ENCODE data around the gene ZFHX3. TPM values are rescaled to one million over a fixed set of nuclear protein-coding genes. Genes with fewer than 3 reads are reported as not detected.

The ZFHX3 gene
- total RNA-seq, 1 donor, result 2.6 TPM

DNA sequence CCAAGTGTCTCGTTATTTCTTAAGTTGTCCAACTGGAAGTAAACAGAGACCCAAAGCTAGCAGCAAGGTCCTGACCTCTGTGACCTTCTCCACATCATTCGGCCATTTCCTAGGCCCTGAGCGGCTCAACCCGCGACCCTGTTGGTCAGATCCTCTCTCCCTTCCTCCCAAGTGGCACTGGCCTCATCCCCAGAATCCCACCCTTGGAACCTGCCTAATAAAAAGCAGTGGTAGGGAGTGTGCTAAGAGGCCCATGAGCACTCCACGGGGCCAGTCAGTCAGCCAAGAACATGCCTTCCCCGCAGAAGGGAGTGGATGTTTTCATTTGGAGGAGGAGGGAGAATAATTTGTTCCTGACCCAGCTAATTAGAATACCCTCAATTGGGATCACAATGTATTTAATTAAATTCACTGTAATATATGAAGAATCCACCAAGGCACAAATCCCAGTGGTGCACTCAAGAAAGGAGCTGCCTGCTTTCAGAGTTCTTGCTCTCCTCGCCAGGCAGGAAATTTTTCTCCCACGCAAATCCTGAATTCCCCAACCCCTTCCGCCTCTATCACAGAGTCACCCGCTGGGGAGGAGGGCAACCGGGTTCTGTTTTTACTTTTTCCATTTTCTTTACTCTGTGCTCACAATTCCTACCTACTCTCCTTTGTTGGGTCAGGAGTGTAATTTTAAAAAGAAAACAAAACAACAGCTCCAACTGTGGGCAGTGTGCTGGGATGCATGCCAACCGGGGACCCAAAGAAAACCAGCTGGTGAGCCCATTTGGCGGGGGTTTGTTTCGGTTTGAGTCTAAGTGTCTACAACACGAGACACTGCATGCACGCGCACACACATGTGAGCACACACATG is 153.4 kb downstream of the ZFHX3 start:
- H3K4me1 ChIP-seq (ENCODE audit: insufficient read depth, low read length), result peaks cover 7% of the 10 kb centered on the region
- no peaks in the 10 kb centered on the region for H3K9me3 ChIP-seq (ENCODE audit: low read depth, low read length)
- no peaks in the 10 kb centered on the region for H3K27me3 ChIP-seq (ENCODE audit: insufficient read depth, low read length)
- H3K4me3 ChIP-seq (ENCODE audit: low read length), result no peak overlapping the region

DNA sequence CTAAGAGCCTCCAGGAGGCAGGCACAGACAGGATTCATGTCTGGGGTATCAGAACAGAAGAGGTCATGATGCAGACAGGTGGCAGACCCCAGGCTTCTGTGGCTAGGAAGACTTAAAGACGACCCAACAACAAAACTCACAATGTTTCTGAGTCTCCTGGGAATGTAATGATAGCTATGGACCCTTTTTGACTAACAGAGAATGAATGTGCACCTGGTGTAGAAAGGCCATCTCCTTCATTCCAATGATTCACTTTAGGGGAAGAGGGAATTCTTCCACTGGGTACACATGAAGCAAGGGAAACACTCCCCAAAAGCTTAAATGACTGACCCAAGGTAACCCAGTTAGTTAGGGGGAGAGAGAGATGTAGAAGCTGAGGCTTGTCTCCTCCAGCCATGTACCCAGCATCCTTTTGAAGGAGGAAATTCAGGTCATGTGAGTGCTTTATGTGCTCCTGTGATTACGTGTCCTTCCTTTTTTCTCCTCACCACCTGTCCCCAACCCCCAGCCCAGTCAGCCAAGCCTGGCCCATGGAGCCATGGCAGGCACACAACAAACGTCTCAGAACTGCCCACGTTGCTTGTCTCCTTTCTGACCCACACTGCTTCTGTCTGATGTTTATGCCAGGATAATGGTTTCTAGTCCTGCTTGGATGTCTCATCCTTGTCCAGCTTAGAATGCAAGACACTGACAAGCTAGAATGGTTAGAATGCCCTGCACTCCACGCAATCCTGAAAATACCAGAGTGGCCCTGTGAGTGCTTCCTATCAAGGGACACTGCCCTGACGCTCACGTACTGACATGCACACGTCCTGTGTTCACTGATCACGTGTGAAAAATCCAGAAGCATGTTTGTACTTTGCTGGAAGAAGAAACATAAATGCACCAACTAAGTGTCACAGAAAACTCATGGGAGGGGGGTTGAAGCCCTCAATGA is 156.4 kb downstream of the ZFHX3 start:
- Histone ChIP-seq H3K4me3 (ENCODE audit: low read length) (no peak overlapping the region), H3K9me3 (ENCODE audit: low read depth, low read length) (no peaks in the 10 kb centered on the region), H3K27me3 (ENCODE audit: insufficient read depth, low read length) (no peaks in the 10 kb centered on the region)

DNA sequence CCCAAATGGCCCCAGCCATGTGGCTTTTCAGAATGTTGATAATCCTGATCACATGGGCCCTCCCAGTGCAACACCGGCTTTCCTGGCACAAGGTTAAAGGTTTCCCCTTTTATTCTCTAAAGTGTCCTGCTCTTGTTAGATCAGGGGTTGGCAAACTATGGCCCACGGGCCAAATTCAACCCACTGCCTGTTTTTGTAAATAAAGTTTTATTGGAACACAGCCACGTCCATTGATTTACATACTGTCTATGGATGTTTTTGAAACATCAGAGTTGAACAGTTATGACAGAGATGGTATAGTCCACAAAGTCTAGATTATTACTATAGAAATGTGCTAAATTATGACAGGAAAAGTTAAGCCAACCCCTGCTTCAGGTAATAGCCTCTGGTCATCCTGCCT is 157.3 kb downstream of the ZFHX3 start:
- Histone ChIP-seq H3K4me3 (ENCODE audit: low read length) (no peak overlapping the region), H3K27me3 (ENCODE audit: insufficient read depth, low read length) (no peaks in the 10 kb centered on the region), H3K4me1 (ENCODE audit: insufficient read depth, low read length) (no peaks in the 10 kb centered on the region), H3K9me3 (ENCODE audit: low read depth, low read length) (no peaks in the 10 kb centered on the region)

More for the DNA sequence above, 156.4 kb downstream of the ZFHX3 start:
- H3K4me1 ChIP-seq (ENCODE audit: insufficient read depth, low read length), result no peaks in the 10 kb centered on the region

DNA sequence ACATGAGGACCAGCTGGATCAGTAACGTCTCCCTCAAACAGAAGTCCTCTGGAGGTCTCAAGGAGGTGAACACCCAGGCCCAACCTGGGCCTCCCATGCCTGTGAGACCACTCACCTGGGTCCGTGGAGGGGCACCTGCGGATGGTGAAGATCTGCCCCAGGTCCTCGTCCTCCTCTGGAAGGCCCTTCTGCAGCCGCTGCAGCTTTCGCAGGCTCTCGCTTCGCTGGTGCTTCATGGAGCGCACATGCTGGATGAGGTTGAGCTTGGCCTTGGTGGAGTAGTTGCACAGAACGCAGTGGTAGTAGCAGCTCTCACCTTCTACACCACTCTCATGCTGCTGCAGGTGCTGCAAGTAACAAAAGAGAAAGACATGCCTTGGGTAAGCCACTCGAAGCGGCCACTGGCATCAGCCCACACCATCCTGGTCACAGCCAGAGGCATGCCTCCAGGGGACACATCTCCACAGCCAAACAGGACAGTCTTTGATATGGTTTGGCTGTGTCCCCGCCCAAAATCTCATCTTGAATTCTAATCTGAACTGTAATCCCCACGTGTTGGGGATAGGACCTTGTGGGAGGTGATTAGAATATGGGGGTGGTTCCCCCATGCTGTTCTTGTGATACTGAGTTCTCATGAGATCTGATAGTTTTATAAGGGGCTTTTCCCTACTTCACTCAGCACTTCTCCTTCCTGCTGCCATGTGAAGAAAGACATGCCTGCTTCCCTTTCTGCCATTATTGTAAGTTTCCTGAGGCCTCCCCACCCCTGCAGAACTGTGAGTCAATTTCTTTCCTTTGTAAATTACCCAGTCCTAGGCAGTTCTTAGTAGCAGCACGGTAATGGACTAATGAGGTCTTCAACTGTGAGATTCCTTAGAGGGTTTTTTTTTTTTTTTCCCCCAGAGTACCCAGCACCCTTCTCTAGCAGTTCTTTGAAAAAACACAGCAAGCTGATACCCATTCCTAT is 158.0 kb downstream of the ZFHX3 start:
- Histone ChIP-seq H3K9me3 (ENCODE audit: low read depth, low read length) (no peaks in the 10 kb centered on the region), H3K27me3 (ENCODE audit: insufficient read depth, low read length) (no peaks in the 10 kb centered on the region), H3K4me1 (ENCODE audit: insufficient read depth, low read length) (no peaks in the 10 kb centered on the region), H3K4me3 (ENCODE audit: low read length) (no peak overlapping the region)

DNA sequence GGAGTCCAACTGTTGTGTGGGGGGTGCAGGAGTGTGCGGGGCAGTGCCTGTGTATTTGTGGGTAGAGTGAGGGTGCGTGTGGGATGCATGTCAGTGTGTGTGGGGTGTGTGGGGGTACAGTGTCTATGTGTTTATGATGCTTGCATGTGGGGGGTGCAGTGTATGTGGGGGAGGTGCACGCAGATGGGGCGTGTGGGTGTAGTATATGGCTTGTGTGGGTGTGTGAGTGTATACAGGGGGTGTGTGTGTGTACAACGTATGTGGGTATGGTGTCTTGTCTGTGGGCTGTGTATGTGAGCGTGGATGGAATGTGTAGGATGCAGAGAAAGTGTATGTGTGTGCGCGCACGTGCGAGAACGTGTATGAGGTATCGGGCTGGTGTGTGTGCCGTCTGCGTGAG is 160.4 kb downstream of the ZFHX3 start:
- Histone ChIP-seq H3K4me1 (ENCODE audit: insufficient read depth, low read length) (no peaks in the 10 kb centered on the region), H3K9me3 (ENCODE audit: low read depth, low read length) (no peaks in the 10 kb centered on the region), H3K27me3 (ENCODE audit: insufficient read depth, low read length) (no peaks in the 10 kb centered on the region), H3K4me3 (ENCODE audit: low read length) (no peak overlapping the region)

DNA sequence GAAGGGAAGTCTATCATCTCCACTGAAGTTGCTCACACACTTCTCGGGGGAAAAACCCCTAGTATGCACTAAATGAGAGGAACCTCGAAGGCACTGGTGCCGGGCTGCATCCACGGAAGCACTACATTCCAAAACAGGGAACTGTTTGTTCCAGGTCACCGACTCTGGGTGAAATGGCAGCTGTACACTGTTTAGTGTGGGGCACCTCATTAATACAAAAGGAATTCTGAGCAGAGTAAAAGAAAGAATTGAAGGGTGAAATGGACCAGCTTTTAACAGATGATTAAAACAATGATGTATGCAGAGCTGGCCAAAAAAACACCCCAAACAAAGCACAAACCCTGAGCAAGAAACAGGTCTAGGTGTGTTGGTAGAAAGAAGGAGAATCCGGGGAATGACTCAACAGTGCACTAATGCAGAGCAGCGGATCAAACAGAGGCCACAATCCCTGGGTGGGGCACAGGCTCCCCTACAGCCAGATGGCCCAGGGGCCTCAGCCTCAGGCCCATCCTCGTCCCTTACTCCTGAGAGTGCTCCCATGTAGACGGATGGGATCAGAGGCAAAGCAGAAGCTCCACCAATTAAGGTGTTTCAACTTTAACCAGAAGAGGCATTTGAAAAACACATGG is 161.5 kb downstream of the ZFHX3 start:
- Histone ChIP-seq H3K4me1 (ENCODE audit: insufficient read depth, low read length) (no peaks in the 10 kb centered on the region), H3K9me3 (ENCODE audit: low read depth, low read length) (no peaks in the 10 kb centered on the region), H3K27me3 (ENCODE audit: insufficient read depth, low read length) (no peaks in the 10 kb centered on the region), H3K4me3 (ENCODE audit: low read length) (no peak overlapping the region)

DNA sequence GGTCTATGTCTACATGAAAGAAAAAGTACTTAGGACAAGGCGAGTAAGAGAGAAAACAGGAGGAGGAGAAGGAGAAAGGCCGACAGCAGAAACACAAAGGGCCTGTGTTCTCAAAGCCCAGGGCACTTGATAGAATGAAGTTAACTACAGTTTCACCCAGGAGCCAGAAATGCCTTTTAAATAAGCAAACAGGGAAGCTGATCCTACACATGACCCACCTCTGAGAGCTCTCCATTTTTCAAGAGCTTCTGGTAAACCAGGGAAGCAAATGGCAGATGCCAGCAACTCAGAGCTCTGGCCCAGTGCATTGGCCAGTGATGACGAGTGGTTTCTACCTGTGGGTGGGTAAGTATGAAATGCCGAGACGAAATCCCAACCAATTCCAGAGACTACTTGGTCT is 163.4 kb downstream of the ZFHX3 start:
- H3K4me1 ChIP-seq (ENCODE audit: insufficient read depth, low read length), result no peaks in the 10 kb centered on the region
- no peak overlapping the region for H3K4me3 ChIP-seq (ENCODE audit: low read length)

DNA sequence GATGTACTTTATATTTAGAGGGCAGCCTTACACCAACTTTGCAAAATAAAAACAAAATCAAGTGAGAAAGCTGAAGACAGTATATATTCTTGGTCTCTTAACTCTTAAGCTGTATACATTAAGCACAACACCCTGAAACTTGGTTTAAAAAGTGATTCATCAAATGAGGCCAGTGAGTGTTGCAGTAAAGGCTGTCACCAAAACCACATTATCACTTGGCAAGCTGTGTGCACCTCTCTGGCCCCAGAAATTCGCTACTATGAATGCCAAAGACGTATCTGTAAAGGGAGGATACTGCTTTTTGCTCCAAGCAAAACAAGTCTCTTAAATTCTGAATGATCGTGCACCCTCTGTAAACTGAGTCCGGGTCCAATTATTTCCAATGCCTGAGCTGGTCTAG is 163.9 kb downstream of the ZFHX3 start:
- no peaks in the 10 kb centered on the region for H3K27me3 ChIP-seq (ENCODE audit: insufficient read depth, low read length)
- H3K4me1 ChIP-seq (ENCODE audit: insufficient read depth, low read length), result no peaks in the 10 kb centered on the region
- H3K9me3 ChIP-seq (ENCODE audit: low read depth, low read length), result no peaks in the 10 kb centered on the region
- H3K4me3 ChIP-seq (ENCODE audit: low read length), result no peak overlapping the region

More for the DNA sequence above, 163.4 kb downstream of the ZFHX3 start:
- Histone ChIP-seq H3K9me3 (ENCODE audit: low read depth, low read length) (no peaks in the 10 kb centered on the region), H3K27me3 (ENCODE audit: insufficient read depth, low read length) (no peaks in the 10 kb centered on the region)

DNA sequence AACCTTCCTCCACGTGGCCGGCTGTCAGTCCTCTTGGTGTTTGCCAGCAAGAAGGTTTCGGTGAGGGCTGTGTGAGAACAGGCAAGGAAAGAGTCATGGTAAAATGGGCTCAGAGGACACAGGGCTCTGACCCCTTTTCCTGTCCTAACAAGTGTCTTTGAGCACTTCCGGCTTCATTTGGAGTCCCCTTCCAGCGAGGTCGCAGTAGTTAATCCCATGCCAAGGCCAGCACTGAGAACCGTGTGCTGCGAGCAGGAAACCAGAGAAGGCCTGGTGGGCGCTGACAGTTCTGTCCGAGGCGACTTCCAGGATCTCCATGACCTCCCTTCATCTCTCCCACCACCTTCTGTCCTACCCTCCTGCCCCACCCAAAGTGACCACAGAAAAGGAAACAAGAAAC is 168.1 kb downstream of the ZFHX3 start:
- H3K9me3 ChIP-seq (ENCODE audit: low read depth, low read length), result no peaks in the 10 kb centered on the region
- H3K27me3 ChIP-seq (ENCODE audit: insufficient read depth, low read length), result no peaks in the 10 kb centered on the region
- peaks cover 30% of the 10 kb centered on the region for H3K4me1 ChIP-seq (ENCODE audit: insufficient read depth, low read length)
- H3K4me3 ChIP-seq (ENCODE audit: low read length), result no peak overlapping the region

DNA sequence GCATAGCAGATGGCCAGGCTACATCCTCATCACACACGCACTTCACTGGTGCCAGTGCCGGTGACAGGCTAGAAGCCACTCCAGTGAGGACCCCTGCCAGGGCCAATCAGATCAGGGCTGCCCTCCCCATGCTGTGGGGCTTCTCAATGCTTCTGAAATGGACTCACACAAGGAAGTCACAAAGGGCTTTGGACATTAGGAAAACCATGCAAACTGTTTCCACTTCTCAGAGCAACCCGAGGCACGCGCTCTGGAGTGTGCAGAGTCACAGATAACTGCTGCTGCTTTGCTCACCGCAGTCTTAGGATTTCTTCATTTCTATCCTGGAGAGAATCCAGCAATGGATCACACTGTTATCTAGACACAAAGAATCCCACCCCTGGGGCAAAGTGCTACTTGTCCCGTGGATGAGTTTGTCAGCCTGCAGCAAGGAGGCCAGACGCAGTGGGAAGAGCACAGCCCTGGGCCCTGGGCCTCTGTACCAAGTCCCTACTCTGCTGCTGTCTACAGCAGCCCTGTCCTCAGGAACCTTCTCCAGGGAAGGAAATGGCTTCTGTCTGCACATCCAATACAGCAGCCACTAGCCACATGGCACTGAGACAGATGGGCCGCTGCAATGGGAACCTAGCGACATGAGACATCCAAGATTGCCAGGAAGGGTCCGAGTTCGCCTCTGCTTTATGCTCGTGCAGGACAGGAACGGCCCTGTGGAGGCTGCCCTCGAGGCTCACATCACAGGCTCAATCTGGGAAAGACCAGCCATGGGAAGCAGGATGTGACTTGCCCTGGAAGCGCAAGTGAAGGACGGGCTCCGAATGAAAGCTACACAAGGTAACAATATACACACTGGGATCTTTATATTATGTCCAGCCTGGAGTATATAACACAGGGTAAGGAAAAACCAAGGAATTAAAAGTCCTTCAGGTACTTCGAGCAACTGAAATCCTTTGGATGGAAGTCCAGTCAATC is 169.3 kb downstream of the ZFHX3 start:
- peaks cover 32% of the 10 kb centered on the region for H3K4me1 ChIP-seq (ENCODE audit: insufficient read depth, low read length)
- H3K27me3 ChIP-seq (ENCODE audit: insufficient read depth, low read length), result no peaks in the 10 kb centered on the region
- H3K4me3 ChIP-seq (ENCODE audit: low read length), result no peak overlapping the region
- no peaks in the 10 kb centered on the region for H3K9me3 ChIP-seq (ENCODE audit: low read depth, low read length)

DNA sequence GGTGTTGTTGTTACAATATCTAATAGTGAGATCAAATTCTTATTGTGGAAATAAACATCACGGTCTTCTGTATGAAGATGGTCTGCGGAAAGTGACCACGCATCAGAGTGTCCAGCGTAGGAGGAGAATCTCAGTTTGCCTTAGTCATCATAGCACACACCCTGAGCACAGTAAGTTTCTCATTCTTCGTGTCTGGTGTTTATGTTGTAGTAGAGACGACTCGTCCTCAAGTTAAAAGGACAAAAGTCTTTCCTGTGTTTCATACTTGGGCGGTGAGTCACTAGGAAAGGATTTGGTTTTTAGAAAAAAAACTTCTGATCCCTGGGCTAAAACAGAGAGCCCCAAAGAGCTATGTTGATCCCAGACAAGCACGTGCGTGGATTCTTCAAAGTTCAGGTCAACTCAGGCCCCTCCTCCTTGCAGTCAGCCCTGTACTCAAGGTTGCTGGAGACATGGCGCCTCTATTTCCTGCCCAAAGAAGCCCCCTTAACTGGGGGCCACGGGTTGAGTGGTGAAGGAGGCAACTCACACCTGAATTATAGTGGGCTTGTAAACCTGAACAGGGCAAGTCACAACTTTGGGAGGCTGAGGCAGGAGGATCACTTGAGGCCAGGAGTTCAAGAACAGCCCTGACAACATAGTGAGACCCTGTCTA is 170.4 kb downstream of the ZFHX3 start:
- Histone ChIP-seq H3K4me1 (ENCODE audit: insufficient read depth, low read length) (peaks cover 32% of the 10 kb centered on the region), H3K9me3 (ENCODE audit: low read depth, low read length) (no peaks in the 10 kb centered on the region), H3K4me3 (ENCODE audit: low read length) (no peak overlapping the region), H3K27me3 (ENCODE audit: insufficient read depth, low read length) (no peaks in the 10 kb centered on the region)

DNA sequence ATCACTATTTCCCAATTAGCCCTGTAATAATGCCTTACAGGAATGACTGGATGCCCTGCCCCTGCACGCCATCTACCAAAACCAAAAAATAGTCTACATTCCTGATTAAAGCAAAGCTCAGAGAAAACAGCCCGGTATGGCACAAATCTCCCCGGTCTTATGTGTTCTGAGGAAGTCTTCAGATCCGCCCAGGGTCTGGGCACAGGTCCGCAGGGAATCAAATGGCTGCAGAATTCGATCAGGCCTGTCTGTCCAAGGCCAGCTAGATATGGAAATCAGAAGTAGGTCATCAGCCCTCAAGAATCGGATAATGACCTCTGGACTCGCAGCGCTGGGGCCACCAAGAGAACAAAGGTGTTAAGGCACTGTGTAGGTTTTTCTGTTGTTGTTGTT is 171.0 kb downstream of the ZFHX3 start:
- Histone ChIP-seq H3K9me3 (ENCODE audit: low read depth, low read length) (no peaks in the 10 kb centered on the region), H3K4me1 (ENCODE audit: insufficient read depth, low read length) (peaks cover 32% of the 10 kb centered on the region), H3K27me3 (ENCODE audit: insufficient read depth, low read length) (no peaks in the 10 kb centered on the region), H3K4me3 (ENCODE audit: low read length) (no peak overlapping the region)

DNA sequence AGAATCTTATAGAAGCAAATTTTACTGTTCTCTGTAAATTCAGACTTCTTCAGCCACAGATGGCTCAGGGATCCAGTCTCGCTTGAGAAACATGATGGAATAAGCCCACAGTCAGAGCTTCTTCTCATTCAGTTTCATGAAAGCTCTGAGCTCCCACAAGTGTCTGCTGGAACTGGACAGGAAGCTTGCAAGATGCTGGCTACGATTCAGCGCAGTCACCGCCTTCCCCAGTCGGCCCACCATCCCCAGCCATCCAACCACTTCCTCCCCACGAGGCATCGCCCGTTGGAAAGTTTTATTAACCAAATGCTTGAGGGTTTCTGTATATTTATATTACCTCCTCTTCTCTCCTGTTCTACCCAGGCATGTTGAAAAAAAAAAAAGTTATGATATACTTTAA is 171.7 kb downstream of the ZFHX3 start:
- H3K9me3 ChIP-seq (ENCODE audit: low read depth, low read length), result no peaks in the 10 kb centered on the region

More for the DNA sequence above, 171.7 kb downstream of the ZFHX3 start:
- H3K27me3 ChIP-seq (ENCODE audit: insufficient read depth, low read length), result no peaks in the 10 kb centered on the region
- H3K4me1 ChIP-seq (ENCODE audit: insufficient read depth, low read length), result peaks cover 32% of the 10 kb centered on the region
- H3K4me3 ChIP-seq (ENCODE audit: low read length), result no peak overlapping the region
